Skeletal muscle satellite cell (primary cell): ENCODE measurements around the gene SFTPB.

ENCODE experiments used
- H3K27me3 ChIP-seq: 2 replicates; pipeline ENCODE4 v1.7.0; 2013; ENCODE audit warnings: low read length; ENCODE audit not compliant: control insufficient read depth, insufficient read depth
- H3K36me3 ChIP-seq: 2 replicates; pipeline ENCODE4 v1.7.0; 2013; ENCODE audit warnings: mild to moderate bottlenecking, control low read depth, low read length; ENCODE audit not compliant: insufficient read depth
- H3K4me1 ChIP-seq: 2 replicates; pipeline ENCODE4 v1.7.0; 2013; ENCODE audit warnings: low read length; ENCODE audit not compliant: control insufficient read depth, insufficient read depth
- H3K4me2 ChIP-seq: 2 replicates; pipeline ENCODE4 v1.7.0; 2013; ENCODE audit warnings: mild to moderate bottlenecking, low read length
- H3K4me3 ChIP-seq: 2 replicates; pipeline ENCODE4 v1.7.0; 2013; ENCODE audit warnings: low read length
- H3K9ac ChIP-seq: 2 replicates; pipeline ENCODE4 v1.7.0; 2013; ENCODE audit warnings: mild to moderate bottlenecking, low read depth, low read length, moderate library complexity
- H3K9me3 ChIP-seq: replicated peaks from 2 replicates; pipeline ENCODE4 v1.7.0; 2013; ENCODE audit warnings: mild to moderate bottlenecking, control low read depth, low read length

Gene SFTPB

GRCh38 chr2:85650456-85650855 is 17.5 kb downstream of the SFTPB start:
- peaks cover 51% of the 10 kb centered on the region for H3K36me3 ChIP-seq
- no peaks in the 10 kb centered on the region for H3K9me3 ChIP-seq
- no peaks in the 10 kb centered on the region for H3K27me3 ChIP-seq
- H3K4me3 ChIP-seq = no peak overlapping the region
- no peak overlapping the region for H3K9ac ChIP-seq
- H3K4me2 ChIP-seq = no peak overlapping the region
- H3K4me1 ChIP-seq = peaks cover 39% of the 10 kb centered on the region

GRCh38 chr2:85649201-85650190 is 18.5 kb downstream of the SFTPB start:
- Histone ChIP-seq H3K4me3 (peak overlapping the region; percentile 32), H3K9me3 (no peaks in the 10 kb centered on the region), H3K36me3 (peaks cover 60% of the 10 kb centered on the region), H3K27me3 (no peaks in the 10 kb centered on the region), H3K4me1 (peaks cover 38% of the 10 kb centered on the region), H3K4me2 (peak overlapping the region; percentile 65), H3K9ac (peak overlapping the region; percentile 61)

- peak overlapping the region; percentile 61 for H3K9ac ChIP-seq
Observed at GRCh38 chr2:85648619-85649018, 19.4 kb downstream of the SFTPB start.

GRCh38 chr2:85647823-85648526 is 20.0 kb downstream of the SFTPB start:
- H3K4me3 ChIP-seq = no peak overlapping the region
- H3K4me2 ChIP-seq = no peak overlapping the region
- no peak overlapping the region for H3K9ac ChIP-seq
- H3K9me3 ChIP-seq = no peaks in the 10 kb centered on the region
- H3K4me1 ChIP-seq = peaks cover 33% of the 10 kb centered on the region
- peaks cover 66% of the 10 kb centered on the region for H3K36me3 ChIP-seq
- no peaks in the 10 kb centered on the region for H3K27me3 ChIP-seq

More at GRCh38 chr2:85648619-85649018, 19.4 kb downstream of the SFTPB start:
- Histone ChIP-seq H3K4me1 (peaks cover 38% of the 10 kb centered on the region), H3K4me2 (no peak overlapping the region), H3K36me3 (peaks cover 62% of the 10 kb centered on the region), H3K9me3 (no peaks in the 10 kb centered on the region), H3K4me3 (no peak overlapping the region), H3K27me3 (no peaks in the 10 kb centered on the region)

- Histone ChIP-seq H3K27me3 (no peaks in the 10 kb centered on the region), H3K36me3 (peaks cover 80% of the 10 kb centered on the region), H3K9ac (no peak overlapping the region), H3K4me2 (no peak overlapping the region), H3K4me1 (peaks cover 22% of the 10 kb centered on the region), H3K4me3 (no peak overlapping the region), H3K9me3 (no peaks in the 10 kb centered on the region)
Observed at GRCh38 chr2:85646166-85646565, 21.8 kb downstream of the SFTPB start.

GRCh38 chr2:85644909-85645308 is 23.1 kb downstream of the SFTPB start:
- Histone ChIP-seq H3K4me2 (no peak overlapping the region), H3K4me1 (peaks cover 18% of the 10 kb centered on the region), H3K9me3 (no peaks in the 10 kb centered on the region), H3K9ac (no peak overlapping the region), H3K4me3 (no peak overlapping the region), H3K36me3 (peaks cover 80% of the 10 kb centered on the region), H3K27me3 (no peaks in the 10 kb centered on the region)

GRCh38 chr2:85642725-85643124 is 25.3 kb downstream of the SFTPB start:
- H3K36me3 ChIP-seq = peaks cover 77% of the 10 kb centered on the region
- no peaks in the 10 kb centered on the region for H3K27me3 ChIP-seq
- no peaks in the 10 kb centered on the region for H3K9me3 ChIP-seq
- no peak overlapping the region for H3K4me2 ChIP-seq
- no peaks in the 10 kb centered on the region for H3K4me1 ChIP-seq
- no peak overlapping the region for H3K4me3 ChIP-seq
- no peak overlapping the region for H3K9ac ChIP-seq

GRCh38 chr2:85635636-85636035 is 32.4 kb downstream of the SFTPB start:
- H3K9me3 ChIP-seq = no peaks in the 10 kb centered on the region
- no peaks in the 10 kb centered on the region for H3K27me3 ChIP-seq
- H3K9ac ChIP-seq = no peak overlapping the region
- peaks cover 64% of the 10 kb centered on the region for H3K36me3 ChIP-seq
- no peak overlapping the region for H3K4me2 ChIP-seq
- no peaks in the 10 kb centered on the region for H3K4me1 ChIP-seq
- no peak overlapping the region for H3K4me3 ChIP-seq

GRCh38 chr2:85635011-85635410 is 33.0 kb downstream of the SFTPB start:
- Histone ChIP-seq H3K27me3 (no peaks in the 10 kb centered on the region), H3K4me2 (no peak overlapping the region), H3K9ac (no peak overlapping the region), H3K9me3 (no peaks in the 10 kb centered on the region), H3K4me1 (no peaks in the 10 kb centered on the region), H3K4me3 (no peak overlapping the region), H3K36me3 (peaks cover 68% of the 10 kb centered on the region)

GRCh38 chr2:85631316-85631715 is 36.7 kb downstream of the SFTPB start:
- H3K36me3 ChIP-seq = peaks cover 63% of the 10 kb centered on the region

GRCh38 chr2:85628658-85629057 is 39.3 kb downstream of the SFTPB start:
- Histone ChIP-seq H3K9me3 (no peaks in the 10 kb centered on the region), H3K27me3 (no peaks in the 10 kb centered on the region), H3K36me3 (peaks cover 69% of the 10 kb centered on the region), H3K4me2 (no peak overlapping the region), H3K4me1 (no peaks in the 10 kb centered on the region), H3K9ac (no peak overlapping the region), H3K4me3 (no peak overlapping the region)

More at GRCh38 chr2:85631316-85631715, 36.7 kb downstream of the SFTPB start:
- H3K4me3 ChIP-seq = no peak overlapping the region
- no peak overlapping the region for H3K9ac ChIP-seq
- no peaks in the 10 kb centered on the region for H3K27me3 ChIP-seq
- H3K4me2 ChIP-seq = no peak overlapping the region
- H3K4me1 ChIP-seq = no peaks in the 10 kb centered on the region
- no peaks in the 10 kb centered on the region for H3K9me3 ChIP-seq
